Activated T-helper 2 cell treated with anti-CD3 and anti-CD28 coated beads, Interferon-gamma antibody, Interleukin-2, Interleukin-4, amounts not matched to agents 10 μg/mL and 5 μg/mL and 100 μg/mL, durations not matched to agents 14 hours and 24 hours and 36 hours (primary cell): ENCODE results near the gene CCSER2. TPM values are rescaled to one million over a fixed set of nuclear protein-coding genes. Genes with fewer than 3 reads are reported as not detected.
"Not testable (repeated sequence)": the region's sequence is repeated elsewhere in the genome, so short reads cannot be mapped to it uniquely, and the experiment has no call there.

Source experiments
- DNase-seq: peaks from one replicate; pipeline ENCODE4 v3.0.0; 2021; ENCODE audit warnings: low spot score
- H3K27ac Mint-ChIP-seq: one replicate; pipeline ENCODE4 v1.8.0; 2021; ENCODE audit warnings: mixed read lengths
- H3K27me3 Mint-ChIP-seq: one replicate; pipeline ENCODE4 v1.8.0; 2021; ENCODE audit warnings: low read depth, mixed read lengths
- H3K36me3 Mint-ChIP-seq: one replicate; pipeline ENCODE4 v1.8.0; 2021; ENCODE audit warnings: low read depth, mixed read lengths
- H3K4me1 Mint-ChIP-seq: one replicate; pipeline ENCODE4 v1.8.0; 2021; ENCODE audit warnings: low read depth, mixed read lengths
- H3K4me3 Mint-ChIP-seq: one replicate; pipeline ENCODE4 v1.8.0; 2021; ENCODE audit warnings: low read depth, mild to moderate bottlenecking, moderate library complexity, mixed read lengths
- H3K9me3 Mint-ChIP-seq: one replicate; pipeline ENCODE4 v1.8.0; 2021; ENCODE audit warnings: mixed read lengths
- intact Hi-C: fragments of 100-400 bp; cut with micrococcal nuclease; formaldehyde crosslinking; loops from one replicate; pipeline ENCODE4 v1.15.1; 2023
- total RNA-seq: library from RNA; stranded (reverse); gene quantifications from 2 replicates; pipeline ENCODE4 v1.2.3, GENCODE V29; 2022

CCSER2 gene
- total RNA-seq, 1 donor from 2014 or later, result 41.4 TPM

DNA sequence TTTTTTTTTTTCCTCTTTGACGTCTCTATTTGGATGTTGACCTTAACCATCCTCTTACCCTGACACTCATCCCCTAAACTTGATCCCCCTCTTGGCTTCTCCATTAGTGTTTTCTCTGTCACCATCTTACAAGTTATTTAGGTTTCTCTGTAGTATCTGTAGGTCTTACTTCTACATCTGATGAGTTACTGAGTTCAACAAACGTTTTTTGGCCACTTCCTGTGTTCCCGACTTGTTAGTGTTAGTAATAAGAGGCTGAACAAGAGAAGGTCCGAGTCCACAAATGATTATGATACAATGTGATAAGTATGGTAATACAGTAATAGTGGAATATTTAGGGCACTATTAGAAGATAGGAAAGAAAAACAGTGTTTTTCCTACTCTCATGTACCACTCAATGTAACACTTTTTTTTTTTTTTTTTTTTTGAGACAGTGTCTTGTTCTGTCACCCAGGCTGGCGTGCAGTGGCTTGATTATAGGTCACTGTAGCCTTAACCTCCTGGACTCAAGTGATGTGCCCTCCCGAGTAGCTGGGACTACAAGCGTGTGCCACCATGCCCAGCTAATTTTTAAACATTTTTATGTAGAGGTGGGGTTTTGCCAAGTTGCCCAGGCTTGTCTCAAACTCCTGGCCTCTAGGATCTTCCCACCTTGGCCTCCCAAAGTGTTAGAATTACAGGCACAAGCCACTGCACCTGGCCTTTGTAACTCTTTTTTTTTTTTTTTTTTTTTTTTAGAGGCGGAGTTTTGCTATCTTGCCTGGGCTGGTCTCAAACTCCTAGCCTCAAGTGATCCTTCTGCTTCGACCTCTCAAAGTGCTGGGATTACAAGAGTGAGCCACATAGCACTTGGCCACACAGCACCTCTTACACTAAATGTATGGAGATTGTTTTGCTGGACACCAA, 12.5 kb downstream of the CCSER2 start:
- no peak for DNase-seq
- Mint-ChIP-seq H3K4me1 (peaks cover 47% of the 10 kb centered on the region), H3K27ac (peak overlapping the region; percentile 1), H3K27me3 (no peaks in the 10 kb centered on the region), H3K9me3 (no peaks in the 10 kb centered on the region), H3K36me3 (peaks cover 25% of the 10 kb centered on the region), H3K4me3 (no peak overlapping the region)
- intact Hi-C loops, result no loop called here

DNA sequence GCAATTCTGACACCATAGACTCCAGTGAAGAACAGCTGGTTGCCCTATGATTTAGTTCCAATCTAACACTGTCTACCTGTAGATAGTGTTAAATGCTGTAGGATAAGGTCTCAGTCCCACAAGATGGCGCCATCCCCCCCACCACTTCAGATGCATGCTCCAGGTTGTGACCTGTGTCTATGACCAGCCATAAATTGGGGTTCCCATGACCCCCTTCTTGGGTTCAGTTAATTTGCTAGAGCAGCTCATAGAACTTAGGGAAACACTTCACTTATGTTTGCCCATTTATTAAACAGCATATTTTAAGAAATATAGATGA, 13.1 kb downstream of the CCSER2 start:
- Mint-ChIP-seq H3K27ac (no peak overlapping the region), H3K36me3 (peaks cover 27% of the 10 kb centered on the region), H3K4me3 (no peak overlapping the region), H3K27me3 (no peaks in the 10 kb centered on the region), H3K9me3 (no peaks in the 10 kb centered on the region), H3K4me1 (peaks cover 47% of the 10 kb centered on the region)
- no peak for DNase-seq
- intact Hi-C loops, result no loop called here

GRCh38 chr10:84341983-84342382, 13.6 kb downstream of the CCSER2 start:
- intact Hi-C loops, result no loop called here
- no peaks in the 10 kb centered on the region for H3K27me3 Mint-ChIP-seq
- H3K27ac Mint-ChIP-seq, result no peak overlapping the region
- no peak overlapping the region for H3K4me3 Mint-ChIP-seq
- H3K4me1 Mint-ChIP-seq, result peaks cover 47% of the 10 kb centered on the region
- H3K36me3 Mint-ChIP-seq, result peaks cover 30% of the 10 kb centered on the region
- DNase-seq, result no peak
- no peaks in the 10 kb centered on the region for H3K9me3 Mint-ChIP-seq

DNA sequence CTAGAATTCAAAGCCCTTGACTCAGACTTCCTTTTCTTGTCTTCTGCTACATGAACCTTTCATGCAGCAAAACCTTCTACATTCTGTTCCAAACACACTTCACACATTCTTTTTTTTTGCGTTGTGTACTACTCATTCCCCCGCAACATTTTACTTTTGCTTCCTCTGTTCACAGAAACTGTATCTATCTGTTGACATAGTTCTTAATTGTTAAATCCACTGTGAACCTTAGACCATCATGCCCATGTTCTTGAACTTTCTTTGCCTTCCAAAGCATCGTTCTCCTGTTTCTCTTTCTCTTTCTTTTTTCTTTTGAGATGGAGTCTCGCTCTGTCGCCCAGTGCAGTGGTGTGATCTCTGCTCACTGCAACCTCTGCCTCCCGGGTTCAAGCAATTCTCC, 14.2 kb downstream of the CCSER2 start:
- intact Hi-C loops, result no loop called here
- no peaks in the 10 kb centered on the region for H3K27me3 Mint-ChIP-seq
- no peak for DNase-seq
- H3K4me3 Mint-ChIP-seq, result peak overlapping the region; percentile 22
- peaks cover 31% of the 10 kb centered on the region for H3K36me3 Mint-ChIP-seq
- H3K9me3 Mint-ChIP-seq, result no peaks in the 10 kb centered on the region
- H3K27ac Mint-ChIP-seq, result peak overlapping the region; percentile 53
- H3K4me1 Mint-ChIP-seq, result peaks cover 47% of the 10 kb centered on the region

GRCh38 chr10:84343831-84344230, 15.4 kb downstream of the CCSER2 start:
- no peak for DNase-seq
- Mint-ChIP-seq H3K4me1 (peaks cover 46% of the 10 kb centered on the region), H3K27ac (no peak overlapping the region), H3K4me3 (no peak overlapping the region), H3K36me3 (peaks cover 37% of the 10 kb centered on the region), H3K9me3 (no peaks in the 10 kb centered on the region), H3K27me3 (no peaks in the 10 kb centered on the region)
- intact Hi-C loops, result no loop called here

DNA sequence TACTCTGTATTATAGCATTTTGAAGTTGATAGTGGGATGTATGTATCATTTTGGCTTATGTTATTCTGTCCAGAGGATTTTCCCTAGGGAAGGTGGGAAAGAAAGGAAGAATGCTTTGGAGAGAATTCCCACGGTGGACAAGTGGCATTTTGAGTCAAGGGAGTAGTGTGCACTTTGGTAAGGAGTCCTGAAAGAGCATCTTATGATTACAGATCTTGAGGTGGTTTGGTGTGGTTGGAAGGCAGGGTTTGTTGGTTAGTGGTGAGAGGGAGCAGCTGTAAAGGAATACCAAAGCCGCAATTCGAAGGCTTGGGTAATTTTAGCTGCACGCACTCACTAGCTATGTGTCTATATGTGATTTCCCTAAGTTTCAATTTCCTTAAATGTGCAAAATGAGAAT, 16.1 kb downstream of the CCSER2 start:
- intact Hi-C loops, result no loop called here
- H3K4me1 Mint-ChIP-seq, result peaks cover 50% of the 10 kb centered on the region
- H3K4me3 Mint-ChIP-seq, result no peak overlapping the region
- no peaks in the 10 kb centered on the region for H3K9me3 Mint-ChIP-seq
- H3K27me3 Mint-ChIP-seq, result no peaks in the 10 kb centered on the region
- H3K27ac Mint-ChIP-seq, result no peak overlapping the region
- DNase-seq, result no peak
- peaks cover 42% of the 10 kb centered on the region for H3K36me3 Mint-ChIP-seq

DNA sequence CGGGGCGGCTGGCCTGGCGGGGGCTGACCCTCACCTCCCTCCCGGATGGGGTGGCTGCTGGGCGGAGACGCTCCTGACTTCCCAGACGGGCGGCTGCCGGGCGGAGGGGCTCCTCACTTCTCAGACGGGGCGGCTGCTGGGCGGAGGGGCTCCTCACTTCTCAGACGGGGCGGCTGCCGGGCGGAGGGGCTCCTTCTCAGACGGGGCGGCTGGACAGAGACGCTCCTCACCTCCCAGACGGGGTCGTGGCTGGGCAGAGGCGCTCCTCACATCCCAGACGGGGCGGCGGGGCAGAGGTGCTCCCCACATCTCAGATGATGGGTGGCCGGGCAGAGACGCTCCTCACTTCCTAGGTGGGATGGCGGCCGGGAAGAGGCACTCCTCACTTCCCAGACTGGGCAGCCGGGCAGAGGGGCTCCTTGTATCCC, 19.2 kb downstream of the CCSER2 start:
- intact Hi-C loops, H3K27ac Mint-ChIP-seq, H3K4me3 Mint-ChIP-seq, H3K27me3 Mint-ChIP-seq, H3K9me3 Mint-ChIP-seq, DNase-seq: not testable (repeated sequence)
- peaks cover 28% of the 10 kb centered on the region for H3K36me3 Mint-ChIP-seq
- H3K4me1 Mint-ChIP-seq, result peaks cover 36% of the 10 kb centered on the region

DNA sequence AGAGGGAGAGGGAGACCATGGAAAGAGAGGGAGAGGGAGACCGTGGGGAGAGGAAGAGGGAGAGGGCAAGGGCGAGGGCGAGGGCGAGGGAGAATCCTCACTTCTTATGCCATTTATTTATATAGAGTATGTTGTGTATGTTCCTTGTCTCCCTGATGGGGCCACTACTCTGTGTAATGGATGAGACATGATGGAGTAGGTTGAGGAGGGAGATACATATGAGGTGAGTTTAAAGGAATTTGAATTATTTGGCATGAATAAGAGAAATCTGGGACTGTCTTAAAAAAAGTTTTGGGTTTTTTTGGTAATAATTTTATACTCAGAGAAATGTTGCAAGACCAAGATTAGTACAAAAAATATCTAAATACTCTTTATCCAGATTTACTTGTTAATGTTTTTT, 20.1 kb downstream of the CCSER2 start:
- Mint-ChIP-seq H3K27me3 (no peaks in the 10 kb centered on the region), H3K4me1 (peaks cover 32% of the 10 kb centered on the region), H3K27ac (no peak overlapping the region), H3K4me3 (no peak overlapping the region), H3K36me3 (peaks cover 26% of the 10 kb centered on the region), H3K9me3 (no peaks in the 10 kb centered on the region)
- intact Hi-C loops, result no loop called here
- no peak for DNase-seq

GRCh38 chr10:84348860-84349259, 20.5 kb downstream of the CCSER2 start:
- Mint-ChIP-seq H3K27ac (no peak overlapping the region), H3K9me3 (no peaks in the 10 kb centered on the region), H3K4me3 (no peak overlapping the region), H3K4me1 (peaks cover 29% of the 10 kb centered on the region), H3K36me3 (peaks cover 26% of the 10 kb centered on the region), H3K27me3 (no peaks in the 10 kb centered on the region)
- intact Hi-C loops, result no loop called here
- DNase-seq, result no peak

DNA sequence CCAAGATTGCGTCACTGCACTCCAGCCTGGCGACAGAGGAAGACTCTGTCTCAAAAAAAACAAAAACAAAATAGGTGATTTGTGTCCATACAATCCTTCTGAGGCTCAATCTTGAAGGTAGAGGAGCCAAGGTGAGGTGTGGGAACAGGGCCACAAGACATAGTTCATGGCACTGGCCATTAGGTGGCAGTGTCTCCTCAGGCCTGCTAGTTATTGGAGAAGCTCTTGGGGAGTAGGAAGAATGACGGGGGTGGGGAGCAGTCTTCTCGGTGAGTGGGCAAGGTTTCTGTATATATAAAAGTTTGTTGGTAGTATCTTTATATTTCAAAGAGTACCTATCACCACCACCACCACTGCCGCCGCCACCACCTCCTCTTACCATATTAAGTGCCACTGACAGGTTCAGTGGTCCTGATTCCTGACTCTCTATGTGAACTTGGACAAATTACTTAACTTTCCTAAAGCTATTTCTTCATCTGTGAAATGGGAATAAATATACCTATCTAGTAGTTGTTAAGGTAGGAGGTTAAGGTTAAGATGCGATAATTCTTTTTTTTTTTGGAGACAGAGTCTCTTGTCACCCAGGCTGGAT, 24.0 kb downstream of the CCSER2 start:
- H3K4me1 Mint-ChIP-seq, result peaks cover 36% of the 10 kb centered on the region
- no peak overlapping the region for H3K27ac Mint-ChIP-seq
- DNase-seq, result peak; percentile 29
- intact Hi-C loops, result loop anchor here (2.0 kb wide), 2 partner anchors 86 to 184 kb away; no protein-coding TSS in a partner anchor
- no peaks in the 10 kb centered on the region for H3K27me3 Mint-ChIP-seq
- peaks cover 11% of the 10 kb centered on the region for H3K36me3 Mint-ChIP-seq
- H3K4me3 Mint-ChIP-seq, result no peak overlapping the region
- no peaks in the 10 kb centered on the region for H3K9me3 Mint-ChIP-seq

- Mint-ChIP-seq H3K36me3 (peaks cover 9% of the 10 kb centered on the region), H3K27ac (no peak overlapping the region), H3K9me3 (no peaks in the 10 kb centered on the region), H3K4me1 (peaks cover 42% of the 10 kb centered on the region), H3K27me3 (no peaks in the 10 kb centered on the region), H3K4me3 (no peak overlapping the region)
- intact Hi-C loops, result loop anchor here (2.0 kb wide), 2 partner anchors 86 to 184 kb away; no protein-coding TSS in a partner anchor
- no peak for DNase-seq
Observed at GRCh38 chr10:84353052-84353803, 24.8 kb downstream of the CCSER2 start.

GRCh38 chr10:84354623-84355022, 26.2 kb downstream of the CCSER2 start:
- no peak for DNase-seq
- Mint-ChIP-seq H3K27me3 (no peaks in the 10 kb centered on the region), H3K36me3 (no peaks in the 10 kb centered on the region), H3K4me1 (peaks cover 45% of the 10 kb centered on the region), H3K9me3 (no peaks in the 10 kb centered on the region), H3K27ac (no peak overlapping the region), H3K4me3 (no peak overlapping the region)
- intact Hi-C loops, result no loop called here

DNA sequence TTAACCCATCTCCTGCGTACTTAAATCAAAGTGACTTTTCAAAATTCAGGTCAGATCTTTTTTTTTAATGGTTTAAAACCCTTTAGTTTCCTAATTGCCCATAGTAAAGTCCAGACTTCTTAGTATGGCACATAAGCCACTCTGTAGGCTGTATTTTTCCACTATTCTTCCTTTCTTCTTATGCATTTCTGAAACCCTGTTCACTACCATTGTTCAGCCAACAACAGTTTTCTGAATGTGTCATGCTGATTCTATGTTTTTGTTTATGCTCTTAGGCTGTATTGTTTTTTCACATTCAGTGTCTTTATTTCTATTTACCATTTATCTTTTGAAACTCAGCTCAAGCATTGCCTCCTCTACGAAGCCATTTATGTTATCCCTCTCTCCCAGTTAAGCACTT, 26.7 kb downstream of the CCSER2 start:
- H3K9me3 Mint-ChIP-seq, result no peaks in the 10 kb centered on the region
- no peak for DNase-seq
- intact Hi-C loops, result no loop called here
- H3K27me3 Mint-ChIP-seq, result no peaks in the 10 kb centered on the region
- no peak overlapping the region for H3K4me3 Mint-ChIP-seq
- no peak overlapping the region for H3K27ac Mint-ChIP-seq
- peaks cover 43% of the 10 kb centered on the region for H3K4me1 Mint-ChIP-seq
- H3K36me3 Mint-ChIP-seq, result no peaks in the 10 kb centered on the region
